ENCODE results near the gene REEP1.

GRCh38 chr2:86232910-86233309 is 104.5 kb downstream of the REEP1 start:
- no peak for TF ChIP-seq CTCF (IDR thresholded peaks at IDR 0.05)
- no peak for TF ChIP-seq POLR2A (IDR thresholded peaks at IDR 0.05)

Measured in testis (tissue), 2 donors.